Stimulated activated naive CD4-positive, alpha-beta T cell treated with Interleukin-2 at 50 U/mL for 16 hours (primary cell): ENCODE data around the gene SLC27A3.

ENCODE experiments used
- DNase-seq: peaks from one replicate; lab custom pipeline; 2025; lab: John Stamatoyannopoulos, UW

The SLC27A3 gene

GRCh38 chr1:153774780-153775457 lies at the start of gene SLC27A3:
Gene SLC27A3, plus strand, starts transcription at chr1:153775407. Its CDS starts 91 bp downstream, at chr1:153775498.
- no peak for DNase-seq

- peak; percentile 99 for DNase-seq
Observed at GRCh38 chr1:153727463-153728304, 47.5 kb upstream of the SLC27A3 start, which contains the start of gene INTS3. Gene INTS3, plus strand, starts transcription at chr1:153728050. Its CDS starts 585 bp downstream, at chr1:153728635.

GRCh38 chr1:153728305-153729066 lies 46.7 kb upstream of the SLC27A3 start:
- peak; percentile 12 for DNase-seq

- no peak for DNase-seq
Observed at GRCh38 chr1:153730468-153730988, 44.7 kb upstream of the SLC27A3 start.

- DNase-seq: no peak
Observed at GRCh38 chr1:153733970-153734369, 41.2 kb upstream of the SLC27A3 start.

GRCh38 chr1:153734396-153735089 lies 40.7 kb upstream of the SLC27A3 start:
- no peak for DNase-seq

GRCh38 chr1:153735090-153735420 lies 40.2 kb upstream of the SLC27A3 start:
- no peak for DNase-seq

- DNase-seq: no peak
Observed at GRCh38 chr1:153741986-153742385, 33.2 kb upstream of the SLC27A3 start.

- no peak for DNase-seq
Observed at GRCh38 chr1:153742411-153743142, 32.6 kb upstream of the SLC27A3 start.

- no peak for DNase-seq
Observed at GRCh38 chr1:153745417-153745816, 29.8 kb upstream of the SLC27A3 start.

GRCh38 chr1:153746174-153746573 lies 29.0 kb upstream of the SLC27A3 start:
- DNase-seq: no peak

GRCh38 chr1:153748903-153749302 lies 26.3 kb upstream of the SLC27A3 start:
- no peak for DNase-seq

- peak; percentile 69 for DNase-seq
Observed at GRCh38 chr1:153749408-153750005, 25.7 kb upstream of the SLC27A3 start.

GRCh38 chr1:153750026-153750995 lies 24.9 kb upstream of the SLC27A3 start:
- DNase-seq: no peak

- DNase-seq: no peak
Observed at GRCh38 chr1:153752072-153752471, 23.1 kb upstream of the SLC27A3 start.

GRCh38 chr1:153752571-153753195 lies 22.5 kb upstream of the SLC27A3 start:
- DNase-seq: no peak

- DNase-seq: no peak
Observed at GRCh38 chr1:153754266-153754665, 20.9 kb upstream of the SLC27A3 start.

GRCh38 chr1:153760440-153760839 lies 14.8 kb upstream of the SLC27A3 start:
- DNase-seq: no peak
